HL-60 (cell line): ENCODE data around the gene TRAPPC12.
"Not testable (repeated sequence)": the region's sequence is repeated elsewhere in the genome, so short reads cannot be mapped to it uniquely, and the experiment has no call there.

ENCODE experiments used
- DNase-seq, 2 experiments: peaks; one replicate each; pipeline ENCODE4 v3.0.0-alpha.2; 2010 to 2020; ENCODE audit warnings: low read depth in 1 of 2, low spot score in 1 of 2
- H3K27ac ChIP-seq: fragments of 250-450 bp; sonication (Bioruptor Pico); replicated peaks from 2 replicates; pipeline ENCODE4 v1.5.1; 2020; ENCODE audit warnings: mild to moderate bottlenecking, moderate library complexity
- H3K27me3 ChIP-seq: fragments of 250-450 bp; sonication (Bioruptor Pico); 2 replicates; pipeline ENCODE4 v1.5.1; 2021; ENCODE audit warnings: mild to moderate bottlenecking, moderate library complexity; ENCODE audit not compliant: insufficient read depth, poor library complexity, severe bottlenecking
- H3K4me3 ChIP-seq: replicated peaks from 2 replicates; pipeline ENCODE4 v1.5.1; 2011; ENCODE audit warnings: mild to moderate bottlenecking, control low read depth, low read length; ENCODE audit not compliant: insufficient read depth
- GABPA ChIP-seq: IDR thresholded peaks from 2 replicates; pipeline ENCODE4 v1.6.1; 2012; ENCODE audit warnings: low read depth
- POLR2AphosphoS5 ChIP-seq: IDR thresholded peaks from 2 replicates; pipeline ENCODE4 v1.6.1; 2012; ENCODE audit warnings: low read depth
- SPI1 ChIP-seq: IDR thresholded peaks from 2 replicates; pipeline ENCODE4 v1.6.1; 2012; ENCODE audit warnings: low read depth, mild to moderate bottlenecking, borderline replicate concordance
- TF ChIP-seq, protein P1 (sequence below): IDR thresholded peaks from one replicate; pipeline ENCODE4 v1.5.1; 2011; ENCODE audit warnings: low read length, control low read depth, inconsistent platforms; ENCODE audit not compliant: insufficient read depth
- TF ChIP-seq, protein P2 (sequence below): IDR thresholded peaks from 2 replicates; pipeline ENCODE4 v1.6.1; 2012; ENCODE audit warnings: low read depth; ENCODE audit not compliant: insufficient replicate concordance

The TRAPPC12 gene

DNA sequence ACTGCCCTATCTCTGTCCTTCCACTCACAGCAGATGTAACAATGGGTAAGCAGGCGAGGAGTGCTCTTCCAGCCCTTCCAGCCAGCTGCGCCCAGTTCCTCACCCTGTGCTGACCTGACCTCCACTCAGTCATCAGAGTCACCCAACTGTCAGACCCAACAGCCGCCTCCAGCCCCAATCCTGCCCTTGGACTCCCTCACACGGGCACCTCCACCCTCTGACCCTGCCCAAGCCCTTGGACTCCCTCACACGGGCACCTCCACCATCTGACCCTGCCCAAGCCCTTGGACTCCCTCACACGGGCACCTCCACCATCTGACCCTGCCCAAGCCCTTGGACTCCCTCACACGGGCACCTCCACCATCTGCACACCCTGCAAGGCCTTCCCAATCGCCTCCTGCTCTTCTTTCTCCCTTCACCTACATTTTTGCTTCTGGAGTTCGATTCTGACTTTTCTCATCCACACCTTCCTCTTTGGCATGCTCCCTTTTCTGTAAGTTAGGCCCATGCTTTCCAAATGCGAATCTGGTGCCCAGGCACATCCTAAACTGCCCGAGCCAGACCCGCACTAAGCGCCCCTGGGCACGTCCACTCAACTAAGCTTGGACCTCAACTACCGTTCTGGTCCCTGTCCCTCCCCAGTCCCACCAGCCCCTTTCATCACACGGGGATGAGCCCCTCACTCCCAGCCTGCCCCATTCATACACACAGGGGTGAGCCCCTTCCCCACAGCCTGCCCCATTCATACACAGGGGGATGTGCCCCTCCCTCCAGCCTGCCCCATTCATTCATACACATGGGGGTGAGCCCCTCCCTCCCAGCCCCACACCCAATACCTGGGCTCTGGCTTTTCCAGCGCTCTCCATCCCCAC is 17.7 kb upstream of the TRAPPC12 start:
- TF ChIP-seq POLR2AphosphoS5 (no peak), GABPA (no peak), SPI1 (no peak)
- TF ChIP-seq, protein P1, sequence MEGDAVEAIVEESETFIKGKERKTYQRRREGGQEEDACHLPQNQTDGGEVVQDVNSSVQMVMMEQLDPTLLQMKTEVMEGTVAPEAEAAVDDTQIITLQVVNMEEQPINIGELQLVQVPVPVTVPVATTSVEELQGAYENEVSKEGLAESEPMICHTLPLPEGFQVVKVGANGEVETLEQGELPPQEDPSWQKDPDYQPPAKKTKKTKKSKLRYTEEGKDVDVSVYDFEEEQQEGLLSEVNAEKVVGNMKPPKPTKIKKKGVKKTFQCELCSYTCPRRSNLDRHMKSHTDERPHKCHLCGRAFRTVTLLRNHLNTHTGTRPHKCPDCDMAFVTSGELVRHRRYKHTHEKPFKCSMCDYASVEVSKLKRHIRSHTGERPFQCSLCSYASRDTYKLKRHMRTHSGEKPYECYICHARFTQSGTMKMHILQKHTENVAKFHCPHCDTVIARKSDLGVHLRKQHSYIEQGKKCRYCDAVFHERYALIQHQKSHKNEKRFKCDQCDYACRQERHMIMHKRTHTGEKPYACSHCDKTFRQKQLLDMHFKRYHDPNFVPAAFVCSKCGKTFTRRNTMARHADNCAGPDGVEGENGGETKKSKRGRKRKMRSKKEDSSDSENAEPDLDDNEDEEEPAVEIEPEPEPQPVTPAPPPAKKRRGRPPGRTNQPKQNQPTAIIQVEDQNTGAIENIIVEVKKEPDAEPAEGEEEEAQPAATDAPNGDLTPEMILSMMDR = no peak
- no peak overlapping the region for H3K4me3 ChIP-seq
- H3K27me3 ChIP-seq = no peaks in the 10 kb centered on the region
- no peak overlapping the region for H3K27ac ChIP-seq
- DNase-seq = no peak

DNA sequence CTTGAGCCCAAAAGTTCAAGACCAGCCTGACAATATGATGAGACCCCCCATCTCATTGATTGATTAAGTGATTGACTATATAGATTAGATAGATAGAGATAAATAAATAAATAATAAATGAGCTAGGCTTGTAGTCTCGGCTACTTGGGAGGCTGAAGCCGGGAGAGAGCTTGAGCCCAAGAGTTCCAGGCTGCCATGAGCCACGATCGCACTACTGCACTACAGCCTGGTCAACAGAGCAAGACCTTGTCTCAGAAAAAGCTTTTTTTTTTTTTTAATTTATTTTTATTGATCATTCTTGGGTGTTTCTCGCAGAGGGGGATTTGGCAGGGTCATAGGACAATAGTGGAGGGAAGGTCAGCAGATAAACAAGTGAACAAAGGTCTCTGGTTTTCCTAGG is 14.3 kb upstream of the TRAPPC12 start:
- DNase-seq = no peak
- TF ChIP-seq POLR2AphosphoS5 = no peak
- TF ChIP-seq GABPA = no peak
- TF ChIP-seq SPI1 = no peak
- TF ChIP-seq, protein P1 = no peak
- TF ChIP-seq, protein P2, sequence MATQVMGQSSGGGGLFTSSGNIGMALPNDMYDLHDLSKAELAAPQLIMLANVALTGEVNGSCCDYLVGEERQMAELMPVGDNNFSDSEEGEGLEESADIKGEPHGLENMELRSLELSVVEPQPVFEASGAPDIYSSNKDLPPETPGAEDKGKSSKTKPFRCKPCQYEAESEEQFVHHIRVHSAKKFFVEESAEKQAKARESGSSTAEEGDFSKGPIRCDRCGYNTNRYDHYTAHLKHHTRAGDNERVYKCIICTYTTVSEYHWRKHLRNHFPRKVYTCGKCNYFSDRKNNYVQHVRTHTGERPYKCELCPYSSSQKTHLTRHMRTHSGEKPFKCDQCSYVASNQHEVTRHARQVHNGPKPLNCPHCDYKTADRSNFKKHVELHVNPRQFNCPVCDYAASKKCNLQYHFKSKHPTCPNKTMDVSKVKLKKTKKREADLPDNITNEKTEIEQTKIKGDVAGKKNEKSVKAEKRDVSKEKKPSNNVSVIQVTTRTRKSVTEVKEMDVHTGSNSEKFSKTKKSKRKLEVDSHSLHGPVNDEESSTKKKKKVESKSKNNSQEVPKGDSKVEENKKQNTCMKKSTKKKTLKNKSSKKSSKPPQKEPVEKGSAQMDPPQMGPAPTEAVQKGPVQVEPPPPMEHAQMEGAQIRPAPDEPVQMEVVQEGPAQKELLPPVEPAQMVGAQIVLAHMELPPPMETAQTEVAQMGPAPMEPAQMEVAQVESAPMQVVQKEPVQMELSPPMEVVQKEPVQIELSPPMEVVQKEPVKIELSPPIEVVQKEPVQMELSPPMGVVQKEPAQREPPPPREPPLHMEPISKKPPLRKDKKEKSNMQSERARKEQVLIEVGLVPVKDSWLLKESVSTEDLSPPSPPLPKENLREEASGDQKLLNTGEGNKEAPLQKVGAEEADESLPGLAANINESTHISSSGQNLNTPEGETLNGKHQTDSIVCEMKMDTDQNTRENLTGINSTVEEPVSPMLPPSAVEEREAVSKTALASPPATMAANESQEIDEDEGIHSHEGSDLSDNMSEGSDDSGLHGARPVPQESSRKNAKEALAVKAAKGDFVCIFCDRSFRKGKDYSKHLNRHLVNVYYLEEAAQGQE = no peak
- Histone ChIP-seq H3K27ac (no peak overlapping the region), H3K27me3 (no peaks in the 10 kb centered on the region), H3K4me3 (no peak overlapping the region)

DNA sequence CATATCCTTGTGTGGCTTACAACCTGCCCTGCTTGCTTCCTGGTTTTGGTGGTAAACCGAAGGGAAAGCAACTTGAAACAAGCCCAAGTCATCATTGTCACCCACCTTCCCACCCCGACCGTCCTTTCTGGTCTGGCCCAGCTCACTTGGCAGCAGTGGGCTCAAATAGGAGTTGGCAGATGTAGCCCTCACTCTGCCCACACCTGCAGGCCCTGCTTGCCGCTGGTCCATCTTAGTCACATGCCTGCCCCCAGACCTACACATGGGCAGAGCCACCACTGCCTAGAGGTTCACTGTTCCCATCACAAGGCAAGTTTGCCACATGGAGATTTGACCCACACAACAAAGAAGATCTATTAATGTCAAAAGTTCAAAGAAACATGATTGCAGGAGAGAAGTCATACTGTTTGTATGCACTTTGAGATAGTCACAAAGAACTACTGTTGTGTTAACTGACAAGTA is 11.2 kb upstream of the TRAPPC12 start:
- H3K4me3 ChIP-seq = no peak overlapping the region
- H3K27ac ChIP-seq = no peak overlapping the region
- TF ChIP-seq SPI1 (no peak), GABPA (no peak), POLR2AphosphoS5 (no peak)
- TF ChIP-seq, protein P2 = no peak
- TF ChIP-seq, protein P1 = no peak
- no peak for DNase-seq
- H3K27me3 ChIP-seq = no peaks in the 10 kb centered on the region

DNA sequence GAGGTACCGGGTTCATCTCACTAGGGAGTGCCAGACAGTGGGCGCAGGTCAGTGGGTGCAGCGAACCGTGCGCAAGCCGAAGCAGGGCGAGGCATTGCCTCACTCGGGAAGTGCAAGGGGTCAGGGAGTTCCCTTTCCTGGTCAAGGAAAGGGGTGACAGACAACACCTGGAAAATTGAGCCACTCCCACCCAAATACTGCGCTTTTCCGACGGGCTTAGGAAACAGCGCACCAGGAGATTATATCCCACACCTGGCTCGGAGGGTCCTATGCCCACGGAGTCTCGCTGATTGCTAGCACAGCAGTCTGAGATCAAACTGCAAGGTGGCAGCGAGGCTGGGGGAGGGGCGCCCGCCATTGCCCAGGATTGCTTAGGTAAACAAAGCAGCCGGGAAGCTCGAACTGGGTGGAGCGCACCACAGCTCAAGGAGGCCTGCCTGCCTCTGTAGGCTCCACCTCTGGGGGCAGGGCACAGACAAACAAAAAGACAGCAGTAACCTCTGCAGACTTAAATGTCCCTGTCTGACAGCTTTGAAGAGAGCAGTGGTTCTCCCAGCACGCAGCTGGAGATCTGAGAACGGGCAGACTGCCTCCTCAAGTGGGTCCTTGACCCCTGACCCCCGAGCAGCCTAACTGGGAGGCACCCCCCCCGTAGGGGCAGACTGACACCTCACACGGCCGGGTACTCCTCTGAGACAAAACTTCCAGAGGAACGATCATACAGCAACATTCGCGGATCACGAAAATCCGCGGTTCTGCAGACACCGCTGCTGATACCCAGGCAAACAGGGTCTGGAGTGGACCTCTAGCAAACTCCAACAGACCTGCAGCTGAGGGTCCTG is 9.9 kb upstream of the TRAPPC12 start:
- not testable (repeated sequence) for DNase-seq, H3K27ac ChIP-seq, H3K27me3 ChIP-seq, H3K4me3 ChIP-seq
